ENCODE measurements around the gene CBX2. TPM values are rescaled to one million over a fixed set of nuclear protein-coding genes. Genes with fewer than 3 reads are reported as not detected.

Gene CBX2
- total RNA-seq, 6 experiments from 2014 or later, result 0.75 to 2.0 (median 1.4) TPM

GRCh38 chr17:79785900-79786810 lies 8.2 kb downstream of the CBX2 start:
- Mint-ChIP-seq H3K9me3 (no peaks in the 10 kb centered on the region), H3K27ac (no peak overlapping the region), H3K27me3 (ENCODE audit: insufficient read depth) (peaks cover 14% of the 10 kb centered on the region), H3K4me1 (ENCODE audit: low read depth) (no peaks in the 10 kb centered on the region), H3K4me3 (no peak overlapping the region), H3K36me3 (ENCODE audit: low read depth) (no peaks in the 10 kb centered on the region)
- DNase-seq, result no peak
- no peak for TF ChIP-seq CTCF (IDR thresholded peaks at IDR 0.05)

- no peaks in the 10 kb centered on the region for H3K36me3 Mint-ChIP-seq (ENCODE audit: low read depth)
Measured at GRCh38 chr17:79786930-79787643, 9.1 kb downstream of the CBX2 start.

GRCh38 chr17:79788455-79788854 lies 10.5 kb downstream of the CBX2 start:
- Mint-ChIP-seq H3K4me3 (no peak overlapping the region), H3K36me3 (ENCODE audit: low read depth) (no peaks in the 10 kb centered on the region), H3K9me3 (no peaks in the 10 kb centered on the region), H3K4me1 (ENCODE audit: low read depth) (peaks cover 8% of the 10 kb centered on the region), H3K27me3 (ENCODE audit: insufficient read depth) (peaks cover 23% of the 10 kb centered on the region), H3K27ac (no peak overlapping the region)
- DNase-seq, result no peak
- no peak for TF ChIP-seq CTCF (IDR thresholded peaks at IDR 0.05)

More at GRCh38 chr17:79786930-79787643, 9.1 kb downstream of the CBX2 start:
- no peaks in the 10 kb centered on the region for H3K9me3 Mint-ChIP-seq
- no peak for TF ChIP-seq CTCF (IDR thresholded peaks at IDR 0.05)
- no peak for DNase-seq
- no peak overlapping the region for H3K4me3 Mint-ChIP-seq
- H3K4me1 Mint-ChIP-seq (ENCODE audit: low read depth), result peaks cover 2% of the 10 kb centered on the region; the same call in 1 of the 2 replicates
- no peak overlapping the region for H3K27ac Mint-ChIP-seq
- H3K27me3 Mint-ChIP-seq (ENCODE audit: insufficient read depth), result peaks cover 18% of the 10 kb centered on the region

- Mint-ChIP-seq H3K27me3 (ENCODE audit: insufficient read depth) (peaks cover 23% of the 10 kb centered on the region), H3K4me3 (no peak overlapping the region), H3K27ac (no peak overlapping the region), H3K4me1 (ENCODE audit: low read depth) (peaks cover 13% of the 10 kb centered on the region), H3K9me3 (no peaks in the 10 kb centered on the region), H3K36me3 (ENCODE audit: low read depth) (no peaks in the 10 kb centered on the region)
- DNase-seq, result no peak
- no peak for TF ChIP-seq CTCF (IDR thresholded peaks at IDR 0.05)
Measured at GRCh38 chr17:79788989-79789942, 11.3 kb downstream of the CBX2 start.

All from HFFc6 (cell line).